Neural progenitor cell (in vitro differentiated cells): ENCODE measurements around the gene PTPRCAP.

ENCODE experiments used
- EZH2 ChIP-seq: fragments of 200-600 bp; sonication (generic); IDR thresholded peaks from 2 replicates; pipeline ENCODE4 v1.6.1; 2017; ENCODE audit warnings: antibody characterized with exemption, mild to moderate bottlenecking, moderate library complexity
- EZH2phosphoT487 ChIP-seq: fragments of 200-600 bp; sonication (generic); IDR thresholded peaks from 2 replicates; pipeline ENCODE4 v1.6.1; 2017; ENCODE audit warnings: antibody characterized with exemption
- TF ChIP-seq, protein P1 (sequence below): fragments of 200-600 bp; sonication (generic); IDR thresholded peaks from 2 replicates; pipeline ENCODE4 v1.5.1; 2017; ENCODE audit warnings: antibody characterized with exemption, mild to moderate bottlenecking

DNA sequence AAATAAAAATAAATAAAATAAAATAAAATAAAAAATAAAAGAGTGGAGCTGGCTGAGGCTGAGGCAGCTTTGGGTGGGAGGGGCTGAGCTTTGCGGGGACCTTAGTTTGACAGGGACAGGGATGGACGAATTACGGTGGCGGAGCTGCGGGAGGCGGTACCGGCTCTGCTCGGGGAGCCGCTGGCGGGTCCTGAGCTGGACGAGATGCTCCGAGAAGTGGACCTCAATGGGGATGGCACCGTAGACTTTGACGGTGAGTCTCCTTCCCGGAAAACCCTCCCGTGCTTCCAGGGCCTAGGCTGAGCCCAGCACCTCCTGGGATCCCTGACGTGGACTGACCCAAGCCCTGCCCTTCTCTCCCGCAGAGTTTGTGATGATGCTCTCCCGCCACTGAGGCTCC is 20.8 kb upstream of the PTPRCAP start:
- TF ChIP-seq, protein P1, sequence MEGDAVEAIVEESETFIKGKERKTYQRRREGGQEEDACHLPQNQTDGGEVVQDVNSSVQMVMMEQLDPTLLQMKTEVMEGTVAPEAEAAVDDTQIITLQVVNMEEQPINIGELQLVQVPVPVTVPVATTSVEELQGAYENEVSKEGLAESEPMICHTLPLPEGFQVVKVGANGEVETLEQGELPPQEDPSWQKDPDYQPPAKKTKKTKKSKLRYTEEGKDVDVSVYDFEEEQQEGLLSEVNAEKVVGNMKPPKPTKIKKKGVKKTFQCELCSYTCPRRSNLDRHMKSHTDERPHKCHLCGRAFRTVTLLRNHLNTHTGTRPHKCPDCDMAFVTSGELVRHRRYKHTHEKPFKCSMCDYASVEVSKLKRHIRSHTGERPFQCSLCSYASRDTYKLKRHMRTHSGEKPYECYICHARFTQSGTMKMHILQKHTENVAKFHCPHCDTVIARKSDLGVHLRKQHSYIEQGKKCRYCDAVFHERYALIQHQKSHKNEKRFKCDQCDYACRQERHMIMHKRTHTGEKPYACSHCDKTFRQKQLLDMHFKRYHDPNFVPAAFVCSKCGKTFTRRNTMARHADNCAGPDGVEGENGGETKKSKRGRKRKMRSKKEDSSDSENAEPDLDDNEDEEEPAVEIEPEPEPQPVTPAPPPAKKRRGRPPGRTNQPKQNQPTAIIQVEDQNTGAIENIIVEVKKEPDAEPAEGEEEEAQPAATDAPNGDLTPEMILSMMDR: no peak
- TF ChIP-seq EZH2 (no peak), EZH2phosphoT487 (no peak)
